Fibroblast of lung (primary cell): ENCODE results near the gene RAB30.

Source experiments
- EZH2 ChIP-seq: IDR thresholded peaks from 2 replicates; pipeline ENCODE4 v1.5.1; 2012; ENCODE audit warnings: low read length, control low read depth, mild to moderate bottlenecking; ENCODE audit errors: missing control alignments
- TF ChIP-seq, protein P1 (sequence below), 2 donors: IDR thresholded peaks in 1 of 2; conservative IDR thresholded peaks in 1 of 2; 1 replicate in 1 of 2; 2 replicates in 1 of 2; pipeline ENCODE4 v1.5.1; 2011 to 2012; ENCODE audit warnings: low read length in 2 of 2, control low read depth in 1 of 2, inconsistent platforms in 1 of 2, low read depth in 1 of 2, mild to moderate bottlenecking in 1 of 2

DNA sequence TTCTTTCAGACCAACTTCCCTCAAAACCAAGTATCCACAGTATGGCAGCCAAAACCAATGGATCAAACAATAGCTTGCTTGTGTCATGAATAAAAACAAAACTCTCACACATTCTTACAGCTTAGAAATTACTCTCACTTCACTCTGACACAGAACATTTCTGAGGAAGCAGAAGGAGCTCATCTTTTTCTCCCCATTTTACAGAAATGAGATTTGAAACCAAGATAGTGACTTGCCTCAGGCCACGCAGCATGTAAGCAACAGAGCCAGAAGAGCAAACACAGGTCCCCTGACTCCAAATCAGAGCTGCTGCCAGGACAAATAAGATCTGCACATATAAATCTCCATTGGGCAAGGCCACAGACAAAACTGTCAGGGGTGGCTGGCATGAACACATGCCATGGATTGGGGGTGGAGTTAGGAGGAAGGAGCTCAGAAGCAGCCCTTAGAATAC is 64.8 kb downstream of the RAB30 start:
- TF ChIP-seq, protein P1, sequence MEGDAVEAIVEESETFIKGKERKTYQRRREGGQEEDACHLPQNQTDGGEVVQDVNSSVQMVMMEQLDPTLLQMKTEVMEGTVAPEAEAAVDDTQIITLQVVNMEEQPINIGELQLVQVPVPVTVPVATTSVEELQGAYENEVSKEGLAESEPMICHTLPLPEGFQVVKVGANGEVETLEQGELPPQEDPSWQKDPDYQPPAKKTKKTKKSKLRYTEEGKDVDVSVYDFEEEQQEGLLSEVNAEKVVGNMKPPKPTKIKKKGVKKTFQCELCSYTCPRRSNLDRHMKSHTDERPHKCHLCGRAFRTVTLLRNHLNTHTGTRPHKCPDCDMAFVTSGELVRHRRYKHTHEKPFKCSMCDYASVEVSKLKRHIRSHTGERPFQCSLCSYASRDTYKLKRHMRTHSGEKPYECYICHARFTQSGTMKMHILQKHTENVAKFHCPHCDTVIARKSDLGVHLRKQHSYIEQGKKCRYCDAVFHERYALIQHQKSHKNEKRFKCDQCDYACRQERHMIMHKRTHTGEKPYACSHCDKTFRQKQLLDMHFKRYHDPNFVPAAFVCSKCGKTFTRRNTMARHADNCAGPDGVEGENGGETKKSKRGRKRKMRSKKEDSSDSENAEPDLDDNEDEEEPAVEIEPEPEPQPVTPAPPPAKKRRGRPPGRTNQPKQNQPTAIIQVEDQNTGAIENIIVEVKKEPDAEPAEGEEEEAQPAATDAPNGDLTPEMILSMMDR (conservative IDR thresholded peaks at IDR 0.05 in 1 of 2, IDR thresholded peaks at IDR 0.05 in 1 of 2; ENCODE audit: low read depth in 1 of 2, low read length in 2 of 2), result no peak
- TF ChIP-seq EZH2, result no peak
